ENCODE results near the gene MDN1.

DNA sequence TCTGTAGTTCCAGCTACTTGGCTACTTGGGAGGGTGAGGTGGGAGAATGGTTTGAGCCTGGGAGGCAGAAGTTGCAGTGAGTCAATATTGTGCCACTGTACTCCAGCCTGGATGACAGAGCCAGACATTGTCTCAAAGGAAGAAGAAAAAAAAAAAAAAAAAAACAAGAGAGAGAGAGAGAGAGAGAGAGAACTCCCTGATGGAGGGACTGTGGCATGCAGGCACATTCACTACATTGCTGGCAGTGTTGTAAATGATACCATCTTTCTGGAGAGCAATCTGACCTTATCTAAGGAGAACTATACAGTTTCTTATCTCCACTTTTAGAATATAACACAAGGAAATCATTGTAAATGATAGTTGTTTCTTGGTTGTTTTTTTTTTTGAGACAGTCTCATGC lies 85.1 kb downstream of the MDN1 start:
- TF ChIP-seq SUZ12 (IDR thresholded peaks at IDR 0.05; ENCODE audit: extremely low read depth, insufficient read depth, insufficient read length) (no peak), ZNF274 (IDR thresholded peaks at IDR 0.05; ENCODE audit: low read depth, low read length) (no peak)
